Left ventricle myocardium inferior (tissue), 1 donor: Measurements from ENCODE around the gene FOXR1. TPM values are rescaled to one million over a fixed set of nuclear protein-coding genes. Genes with fewer than 3 reads are reported as not detected.
"Not testable (repeated sequence)": the region's sequence is repeated elsewhere in the genome, so short reads cannot be mapped to it uniquely, and the experiment has no call there.

ENCODE experiments used
- DNase-seq: peaks from one replicate; pipeline ENCODE4 v3.0.0-alpha.2; 2020
- H3K27ac ChIP-seq: fragments of 200-600 bp; replicated peaks from 2 replicates; pipeline ENCODE4 v1.8.0; 2021
- H3K27me3 ChIP-seq: fragments of 200-600 bp; 2 replicates; pipeline ENCODE4 v1.8.0; 2021; ENCODE audit warnings: low read depth
- H3K36me3 ChIP-seq: fragments of 200-600 bp; 2 replicates; pipeline ENCODE4 v1.8.0; 2021
- H3K4me1 ChIP-seq: fragments of 200-600 bp; 2 replicates; pipeline ENCODE4 v1.8.0; 2021
- H3K4me3 ChIP-seq: fragments of 200-600 bp; 2 replicates; pipeline ENCODE4 v1.8.0; 2021; ENCODE audit warnings: mild to moderate bottlenecking, moderate library complexity
- H3K9me3 ChIP-seq: fragments of 200-600 bp; replicated peaks from 2 replicates; pipeline ENCODE4 v1.8.0; 2021
- CTCF ChIP-seq: fragments of 200-600 bp; IDR thresholded peaks from 2 replicates; pipeline ENCODE4 v1.8.0; 2021; ENCODE audit warnings: antibody characterized with exemption, mild to moderate bottlenecking, borderline replicate concordance
- intact Hi-C: fragments of 100-400 bp; cut with micrococcal nuclease; formaldehyde crosslinking; loops from one replicate; pipeline ENCODE4 v1.11.0; 2022
- total RNA-seq: library from RNA; stranded (reverse); fragmentation: NEBNext Ultra II Directional; extraction: Animal tissue kit (Norgen Biotek cat#: 25700); gene quantifications from one replicate; pipeline ENCODE4 v1.2.1, GENCODE V29; 2021
- donor health status: DM: no; HTN: yes; CAD: no; lungs with severe emphysema.

Gene FOXR1
- total RNA-seq, 1 donor from 2014 or later, result not detected

- no peak overlapping the region for H3K4me3 ChIP-seq
- H3K4me1 ChIP-seq, result no peaks in the 10 kb centered on the region
- no peak for TF ChIP-seq CTCF
- no peak overlapping the region for H3K27ac ChIP-seq
- no peaks in the 10 kb centered on the region for H3K9me3 ChIP-seq
- intact Hi-C loops, result loop anchor here (10.0 kb wide), 1 partner anchor 266 kb away; no protein-coding TSS in a partner anchor
- DNase-seq, result no peak
- H3K27me3 ChIP-seq, result peaks cover 2% of the 10 kb centered on the region
- no peaks in the 10 kb centered on the region for H3K36me3 ChIP-seq
Measured at GRCh38 chr11:118961189-118961588, 10.4 kb upstream of the FOXR1 start.

GRCh38 chr11:118961591-118961990 lies 10.0 kb upstream of the FOXR1 start:
- no peaks in the 10 kb centered on the region for H3K4me1 ChIP-seq
- H3K9me3 ChIP-seq, result no peaks in the 10 kb centered on the region
- DNase-seq, result no peak
- H3K4me3 ChIP-seq, result no peak overlapping the region
- H3K27me3 ChIP-seq, result no peaks in the 10 kb centered on the region
- no peaks in the 10 kb centered on the region for H3K36me3 ChIP-seq
- intact Hi-C loops, result loop anchor here (10.0 kb wide), 1 partner anchor 267 kb away; no protein-coding TSS in a partner anchor
- no peak overlapping the region for H3K27ac ChIP-seq
- no peak for TF ChIP-seq CTCF

GRCh38 chr11:118969508-118969907 lies 2.1 kb upstream of the FOXR1 start:
- not testable (repeated sequence) for H3K9me3 ChIP-seq, H3K36me3 ChIP-seq, H3K4me1 ChIP-seq, H3K27ac ChIP-seq, H3K4me3 ChIP-seq, DNase-seq
- H3K27me3 ChIP-seq, result peaks cover 38% of the 10 kb centered on the region
- intact Hi-C loops, result loop anchor here (10.0 kb wide), 1 partner anchor 275 kb away; no protein-coding TSS in a partner anchor

GRCh38 chr11:118973985-118974384 lies 2.4 kb downstream of the FOXR1 start:
- H3K4me1 ChIP-seq, result no peaks in the 10 kb centered on the region
- no peak for TF ChIP-seq CTCF
- intact Hi-C loops, result no loop called here
- no peak overlapping the region for H3K27ac ChIP-seq
- H3K27me3 ChIP-seq, result peaks cover 38% of the 10 kb centered on the region
- H3K36me3 ChIP-seq, result no peaks in the 10 kb centered on the region
- H3K4me3 ChIP-seq, result no peak overlapping the region
- H3K9me3 ChIP-seq, result no peaks in the 10 kb centered on the region
- DNase-seq, result no peak

- no peak overlapping the region for H3K4me3 ChIP-seq
- intact Hi-C loops, result no loop called here
- no peaks in the 10 kb centered on the region for H3K9me3 ChIP-seq
- TF ChIP-seq CTCF, result no peak
- peaks cover 25% of the 10 kb centered on the region for H3K27me3 ChIP-seq
- H3K36me3 ChIP-seq, result no peaks in the 10 kb centered on the region
- H3K27ac ChIP-seq, result no peak overlapping the region
- H3K4me1 ChIP-seq, result peaks cover 8% of the 10 kb centered on the region
- no peak for DNase-seq
Measured at GRCh38 chr11:118975771-118976709, 4.5 kb downstream of the FOXR1 start.

GRCh38 chr11:118979434-118979833 lies 7.9 kb downstream of the FOXR1 start:
- Histone ChIP-seq H3K36me3 (no peaks in the 10 kb centered on the region), H3K27me3 (no peaks in the 10 kb centered on the region), H3K9me3 (no peaks in the 10 kb centered on the region), H3K4me3 (no peak overlapping the region), H3K27ac (no peak overlapping the region), H3K4me1 (peaks cover 8% of the 10 kb centered on the region)
- DNase-seq, result no peak
- no peak for TF ChIP-seq CTCF
- intact Hi-C loops, result no loop called here
